ENCODE results near the gene FOXP3.

The FOXP3 gene

DNA sequence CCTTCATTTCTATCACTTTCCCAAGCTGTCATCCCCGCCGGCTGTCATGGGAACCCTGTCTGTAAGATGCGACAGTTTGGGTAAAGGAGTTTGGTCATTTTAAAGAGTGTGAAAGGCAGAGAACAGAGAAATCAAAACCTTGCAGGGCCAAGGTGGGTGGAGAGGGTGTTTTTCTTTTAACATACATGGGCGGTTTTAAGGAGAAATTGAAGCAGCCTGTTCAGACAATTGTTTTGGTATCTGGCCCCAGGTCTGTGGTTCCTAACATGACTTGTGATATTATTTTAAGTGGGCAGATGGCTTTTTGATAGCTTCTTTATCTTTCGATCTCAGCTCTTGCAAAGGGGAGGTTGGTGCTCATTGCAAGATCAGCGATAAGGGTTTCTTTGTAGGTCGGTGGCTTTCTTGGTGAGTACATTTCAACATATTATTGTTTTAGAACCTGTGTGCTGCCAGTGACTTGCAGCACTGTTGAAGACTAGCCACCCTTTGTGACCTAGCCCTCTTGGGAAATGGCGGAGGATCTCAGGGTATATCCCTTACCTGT, 8.7 kb upstream of the FOXP3 start:
- DNase-seq, result no peak

DNA sequence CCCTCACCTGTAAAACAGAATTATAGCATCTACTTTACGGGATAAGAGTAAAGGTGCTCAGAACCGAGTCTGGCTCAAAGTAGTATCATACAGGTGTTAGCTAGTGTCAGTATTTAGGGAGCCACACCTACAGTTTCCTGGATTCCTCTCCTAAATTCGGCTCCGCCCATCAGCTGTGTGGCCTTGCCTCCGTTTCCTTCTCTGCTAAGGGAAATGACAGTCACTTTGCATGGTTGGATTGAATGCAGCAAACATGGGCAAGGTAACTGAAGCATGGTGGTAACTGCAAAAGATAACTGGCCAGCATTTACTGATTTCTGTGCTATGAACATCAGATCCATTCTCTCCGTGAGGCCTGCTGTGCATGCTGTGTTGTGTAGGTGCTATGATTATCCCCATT, 7.9 kb upstream of the FOXP3 start:
- no peak for DNase-seq

DNA sequence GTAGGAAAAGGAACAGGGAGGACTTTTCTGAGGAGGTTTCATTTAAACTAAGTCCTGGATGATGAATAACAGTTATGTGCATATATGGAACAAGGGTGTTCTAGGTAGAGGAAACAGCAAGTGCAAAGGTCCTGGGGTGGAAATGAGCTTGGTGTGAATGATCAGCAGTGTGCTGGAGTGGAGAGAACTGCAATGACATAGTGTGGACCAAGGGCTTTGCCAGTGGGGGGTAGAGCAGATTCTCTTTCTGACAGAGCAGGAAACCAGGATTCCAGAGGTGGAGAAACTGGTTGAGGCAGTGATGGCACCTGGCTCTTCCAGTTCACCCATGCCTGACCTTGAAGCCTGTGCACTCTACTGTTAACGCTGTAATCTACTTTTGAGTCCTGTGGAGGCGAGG, 6.8 kb upstream of the FOXP3 start:
- DNase-seq, result no peak

DNA sequence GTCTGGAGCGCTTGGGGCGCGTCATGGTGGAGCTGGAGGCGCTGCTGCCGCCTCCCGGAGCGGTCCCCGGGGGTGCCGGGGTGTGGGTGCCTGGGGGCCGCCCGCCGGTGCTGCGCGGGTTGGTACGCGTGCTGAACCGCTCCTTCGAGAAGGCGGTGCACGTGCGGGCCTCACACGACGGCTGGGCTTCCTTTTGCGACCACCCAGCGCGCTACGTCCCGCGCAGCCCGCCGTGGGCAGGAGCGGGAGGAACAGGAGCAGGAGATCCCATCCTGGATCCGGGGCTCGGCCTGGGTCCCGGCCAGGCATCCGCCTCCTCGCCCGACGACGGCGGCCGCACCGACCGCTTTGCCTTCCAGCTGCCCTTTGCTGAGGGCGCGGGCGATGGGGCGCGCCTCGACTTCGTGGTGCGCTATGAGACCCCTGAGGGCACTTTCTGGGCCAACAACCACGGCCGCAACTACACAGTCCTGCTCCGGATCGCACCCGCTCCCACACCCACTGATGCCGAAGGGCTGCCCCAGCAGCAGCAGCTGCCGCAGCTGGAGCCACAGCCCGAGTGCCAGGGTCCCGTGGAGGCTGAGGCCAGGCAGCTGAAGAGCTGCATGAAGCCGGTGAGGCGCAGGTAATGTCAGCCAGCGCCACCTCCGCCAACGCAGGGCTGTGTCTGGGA, 5.9 kb upstream of the FOXP3 start:
- no peak for DNase-seq

DNA sequence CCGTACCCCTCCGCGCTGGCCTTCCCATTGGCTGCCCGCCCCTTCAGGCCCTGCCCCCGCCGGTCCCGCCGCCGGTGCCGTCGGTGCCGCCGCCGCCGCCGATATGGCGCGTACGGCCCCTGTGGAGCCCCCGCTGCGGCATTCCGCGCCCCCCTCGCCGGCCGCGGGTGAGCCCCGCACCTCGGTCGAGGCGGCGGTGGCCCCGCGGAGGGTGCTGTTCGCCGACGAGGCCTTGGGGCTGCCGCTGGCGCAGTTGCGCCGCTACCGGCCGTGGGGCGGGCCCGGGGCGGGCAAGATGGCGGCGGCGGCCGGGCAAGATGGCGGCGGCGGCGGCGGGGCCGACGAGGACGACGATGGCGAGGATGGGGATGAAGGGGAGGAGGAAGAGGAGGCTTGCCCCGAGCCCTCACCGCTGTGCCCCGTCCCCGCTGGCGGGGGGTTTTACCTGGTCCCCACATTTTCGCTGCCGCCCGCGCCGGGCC, 5.3 kb upstream of the FOXP3 start, which contains the start of gene PPP1R3F:
Gene PPP1R3F (plus strand): TSS at position 27 of the 482 bp plus-strand sequence. CDS start 77 bp downstream, at position 104.
- DNase-seq, result peak; percentile 54

DNA sequence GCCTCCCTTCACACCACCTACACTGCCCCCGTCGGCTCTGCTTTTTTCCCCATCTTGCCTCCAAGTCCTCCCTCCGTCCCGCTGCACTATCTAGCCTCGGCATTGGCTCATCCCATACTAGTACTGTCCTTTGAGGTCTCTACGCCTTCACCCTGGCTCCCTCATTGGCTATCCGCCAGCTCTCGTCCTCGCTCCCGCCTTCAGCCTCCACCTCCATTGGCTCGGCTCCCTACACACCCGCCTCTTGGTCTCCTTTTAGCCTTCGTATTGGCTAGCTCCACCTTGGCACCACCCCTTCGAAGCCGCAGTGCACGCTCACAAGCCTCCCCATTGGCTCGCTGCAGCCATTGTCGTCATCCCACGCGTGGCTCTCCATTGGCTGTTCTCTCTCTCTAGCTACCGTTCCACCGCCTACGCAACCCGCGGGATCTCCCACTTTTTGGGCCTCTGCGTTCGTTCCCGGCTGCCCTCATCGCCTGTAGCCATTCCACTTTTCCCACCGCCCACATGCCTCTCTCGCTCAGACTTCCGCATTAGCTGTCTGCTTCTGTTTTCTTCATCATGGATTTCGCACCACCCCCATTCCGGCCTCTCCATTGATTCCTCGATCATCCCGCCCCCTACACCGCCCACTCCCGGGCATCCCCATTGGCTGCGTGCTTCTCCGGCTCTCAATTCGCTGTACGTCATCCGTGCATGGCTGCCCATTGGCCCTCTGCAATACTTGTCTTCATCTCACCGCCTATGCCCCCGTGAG, 4.7 kb upstream of the FOXP3 start:
- DNase-seq, result peak; percentile 98

DNA sequence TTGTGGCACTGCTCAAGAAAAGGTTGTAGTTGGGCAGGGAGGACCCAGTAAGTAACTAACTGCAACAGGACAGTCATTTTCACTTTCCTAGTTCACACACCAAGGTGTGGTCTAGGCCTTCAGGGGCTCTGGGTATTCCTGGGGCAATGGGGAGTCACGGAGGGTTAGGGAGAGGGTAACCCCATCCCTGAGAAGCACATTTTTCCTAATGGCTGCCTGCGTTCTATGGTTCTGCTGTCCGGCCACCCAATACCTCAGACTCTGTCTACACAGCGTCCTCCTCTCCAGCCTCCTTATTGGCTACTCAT, 4.1 kb upstream of the FOXP3 start:
- DNase-seq, result no peak

DNA sequence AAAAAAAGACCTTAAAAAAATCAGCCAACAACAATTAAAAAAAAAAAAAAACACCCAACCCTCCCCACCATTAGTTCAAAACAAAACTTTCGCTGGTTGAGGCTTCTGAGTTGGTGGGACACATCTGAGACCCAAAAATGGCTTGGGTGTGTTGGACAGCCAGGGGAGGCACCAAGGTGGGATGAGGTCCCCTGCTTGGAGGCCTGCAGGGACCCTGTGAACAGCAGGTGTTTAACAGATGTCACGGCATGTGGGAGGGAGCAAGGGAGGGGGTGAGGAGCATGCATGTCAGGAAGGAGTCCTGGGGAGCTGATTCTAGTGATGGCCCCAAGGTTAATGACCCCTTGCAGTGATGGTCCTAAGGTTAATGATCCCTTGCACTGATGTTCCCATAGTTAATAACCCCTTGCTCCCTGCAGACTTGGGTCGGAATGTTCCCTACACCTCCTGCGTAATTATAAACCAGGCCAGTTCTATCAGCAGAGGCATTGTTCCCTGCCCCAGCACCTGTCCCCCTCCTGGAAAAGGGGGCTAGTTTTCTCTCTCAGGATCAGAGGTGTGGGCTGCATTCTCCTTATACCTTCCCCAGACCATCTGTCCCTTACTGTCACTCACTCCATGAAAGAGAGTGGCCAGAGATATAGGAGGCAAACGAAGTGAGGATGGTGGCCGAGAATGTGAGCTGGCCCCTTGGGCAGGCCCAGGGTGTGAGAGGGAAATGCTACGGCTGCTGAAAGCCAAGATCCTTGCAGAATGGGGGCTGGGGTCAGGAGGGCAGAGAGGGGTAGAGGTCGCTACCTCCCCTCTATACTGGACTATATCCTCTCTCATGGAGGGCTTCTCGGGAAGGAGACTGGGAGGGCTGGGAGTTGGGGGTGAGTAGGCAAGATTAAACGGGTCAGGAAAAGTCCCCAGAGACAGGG, 2.3 kb upstream of the FOXP3 start:
- peak; percentile 26 for DNase-seq

DNA sequence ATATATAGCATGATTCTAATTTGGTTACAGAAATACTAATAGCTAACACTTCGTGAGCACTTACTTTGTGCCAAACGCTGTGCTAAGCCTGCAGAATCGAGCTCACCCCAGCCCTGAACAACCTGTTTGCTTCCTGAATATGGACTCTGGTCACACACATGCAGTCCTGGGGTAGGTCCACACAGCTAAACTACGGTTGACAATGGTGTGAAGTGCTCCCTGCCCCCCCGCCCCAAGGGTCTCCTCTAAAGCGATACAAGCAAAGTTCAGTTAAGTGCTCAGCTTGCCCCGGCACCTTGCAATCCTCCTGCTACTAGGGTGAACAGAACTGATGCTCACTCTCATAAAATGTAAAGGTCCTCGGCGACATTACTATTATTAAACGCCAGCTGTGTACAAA, 879 bp downstream of the FOXP3 start:
- no peak for DNase-seq

DNA sequence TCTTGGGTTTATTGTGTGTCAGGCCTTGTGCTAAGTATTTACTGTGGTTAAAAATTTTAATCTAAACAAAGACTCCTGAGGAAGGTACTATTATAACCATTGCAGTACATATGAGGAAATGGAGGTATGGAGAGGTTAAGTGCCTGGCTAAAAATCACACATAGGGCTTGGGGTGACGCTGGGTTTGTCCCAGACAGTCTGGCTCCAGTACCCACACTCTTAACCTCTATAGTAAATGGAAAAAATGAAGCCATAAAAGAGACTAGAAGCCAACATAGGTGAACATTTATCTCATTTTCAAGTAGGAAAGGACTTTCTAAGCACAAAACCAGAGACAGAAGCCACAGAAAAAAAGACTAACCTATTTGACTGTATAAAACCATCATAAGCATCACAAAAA, 1.9 kb downstream of the FOXP3 start:
- DNase-seq, result no peak

DNA sequence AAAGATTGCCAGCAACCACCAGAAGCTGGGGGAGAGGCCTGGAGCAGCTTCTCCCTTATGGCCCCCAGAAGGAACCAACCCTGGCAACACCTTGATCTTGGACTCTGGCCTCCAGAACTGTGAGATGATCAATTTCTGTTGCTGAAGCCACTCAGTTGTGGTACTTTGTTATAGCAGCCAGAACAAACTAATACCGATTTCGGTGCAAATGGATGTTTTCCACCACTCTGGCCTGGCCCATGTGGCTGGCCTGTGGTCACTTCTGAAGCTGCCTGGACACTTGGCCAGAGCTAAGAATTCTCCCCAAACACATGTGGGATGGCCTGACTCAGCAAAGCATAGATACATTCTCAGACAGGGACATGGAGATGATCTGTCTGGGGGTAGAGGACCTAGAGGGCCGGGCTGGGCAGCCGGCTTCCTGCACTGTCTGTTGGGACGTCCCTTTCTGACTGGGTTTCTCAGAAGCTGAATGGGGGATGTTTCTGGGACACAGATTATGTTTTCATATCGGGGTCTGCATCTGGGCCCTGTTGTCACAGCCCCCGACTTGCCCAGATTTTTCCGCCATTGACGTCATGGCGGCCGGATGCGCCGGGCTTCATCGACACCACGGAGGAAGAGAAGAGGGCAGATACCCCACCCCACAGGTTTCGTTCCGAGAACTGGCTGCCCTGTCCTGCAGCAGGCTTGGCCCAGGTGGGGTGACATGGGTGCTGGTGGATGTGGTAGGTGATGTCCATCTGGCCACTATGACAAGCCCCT, 4.1 kb downstream of the FOXP3 start:
- DNase-seq, result no peak

DNA sequence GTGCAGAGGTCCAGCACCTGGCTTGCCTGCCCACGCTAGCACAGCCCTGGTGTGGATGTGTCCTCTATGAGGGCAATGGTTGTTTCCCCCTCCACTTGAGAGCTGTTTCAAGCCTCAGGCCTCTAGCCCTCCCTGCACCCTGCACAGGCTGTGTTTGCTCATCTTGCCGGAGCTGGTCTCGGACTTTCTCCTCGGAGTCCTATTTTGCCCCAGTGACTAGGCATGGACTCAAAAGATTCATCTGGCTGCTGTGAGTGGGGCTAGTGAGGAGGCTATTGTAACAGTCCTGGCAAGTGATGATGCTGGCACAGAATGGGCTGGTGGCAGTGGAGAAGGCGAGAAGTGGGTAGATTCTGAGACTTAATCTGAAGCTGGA, 5.8 kb downstream of the FOXP3 start:
- DNase-seq, result no peak

DNA sequence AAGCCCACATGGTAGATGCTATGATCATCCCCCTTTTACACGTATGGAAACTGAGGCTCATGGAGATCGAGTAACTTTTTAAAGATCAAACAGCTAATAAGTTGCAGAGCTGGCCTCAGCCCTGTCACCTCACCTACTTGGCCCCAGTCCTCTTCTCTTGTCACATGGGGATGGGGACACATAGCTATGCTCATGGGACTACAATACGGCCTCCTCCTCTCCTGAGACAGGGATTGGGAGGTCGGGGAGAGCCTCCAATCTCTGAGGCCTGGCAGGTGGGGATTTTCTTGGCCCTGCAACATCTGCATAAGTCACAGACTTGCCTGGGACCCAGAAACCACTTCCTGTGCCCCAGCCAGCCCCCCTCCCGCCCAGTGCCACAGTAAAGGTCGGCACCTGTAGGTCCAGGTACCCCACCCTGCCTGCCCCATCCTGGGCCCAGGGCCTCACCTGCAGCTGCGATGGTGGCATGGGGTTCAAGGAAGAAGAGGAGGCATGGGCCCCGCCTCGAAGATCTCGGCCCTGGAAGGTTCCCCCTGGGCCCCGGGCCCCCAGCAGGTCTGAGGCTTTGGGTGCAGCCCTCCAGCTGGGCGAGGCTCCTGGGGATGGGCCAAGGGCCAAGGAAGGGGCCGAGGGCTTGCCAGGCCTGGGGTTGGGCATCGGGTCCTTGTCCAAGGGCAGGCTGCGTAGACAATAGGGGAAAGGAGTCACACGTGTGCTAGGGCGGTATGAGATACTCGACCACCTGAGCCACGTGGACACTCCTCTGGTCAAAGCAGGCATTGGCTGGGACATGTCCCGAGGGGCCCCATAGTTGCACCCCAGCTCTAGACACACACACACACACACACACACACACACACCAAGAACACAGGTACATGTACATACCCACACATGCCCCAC, 6.4 kb downstream of the FOXP3 start:
- DNase-seq, result no peak

DNA sequence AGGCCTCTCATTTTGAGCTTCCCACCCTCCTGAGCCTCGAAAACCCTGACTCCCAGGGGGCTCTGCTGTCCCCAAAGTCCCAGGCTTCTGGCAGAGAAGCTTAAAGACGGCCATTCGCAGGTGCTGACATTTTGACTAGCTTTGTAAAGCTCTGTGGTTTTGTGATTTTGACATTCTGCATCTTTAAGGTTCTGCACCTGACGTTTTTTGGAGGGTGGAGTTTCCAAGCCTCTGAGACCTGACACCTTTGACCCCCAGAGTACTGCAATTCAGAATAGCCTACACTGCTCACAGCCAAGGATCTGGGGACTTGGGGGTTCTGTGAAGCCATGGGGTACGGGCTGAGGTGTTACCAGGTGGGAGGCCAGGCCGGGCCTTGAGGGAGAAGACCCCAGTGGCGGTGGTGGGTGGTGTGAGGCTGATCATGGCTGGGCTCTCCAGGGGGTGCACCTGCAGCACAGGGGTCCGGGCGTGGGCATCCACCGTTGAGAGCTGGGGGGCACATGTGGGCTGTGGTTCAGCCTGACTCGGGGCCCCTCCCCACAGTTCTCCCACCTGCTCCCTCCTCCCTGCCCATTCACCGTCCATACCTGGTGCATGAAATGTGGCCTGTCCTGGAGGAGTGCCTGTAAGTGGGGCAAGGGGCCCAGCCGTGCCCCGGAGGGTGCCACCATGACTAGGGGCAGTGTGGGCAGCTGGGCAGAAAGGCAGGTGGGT, 7.3 kb downstream of the FOXP3 start:
- no peak for DNase-seq

DNA sequence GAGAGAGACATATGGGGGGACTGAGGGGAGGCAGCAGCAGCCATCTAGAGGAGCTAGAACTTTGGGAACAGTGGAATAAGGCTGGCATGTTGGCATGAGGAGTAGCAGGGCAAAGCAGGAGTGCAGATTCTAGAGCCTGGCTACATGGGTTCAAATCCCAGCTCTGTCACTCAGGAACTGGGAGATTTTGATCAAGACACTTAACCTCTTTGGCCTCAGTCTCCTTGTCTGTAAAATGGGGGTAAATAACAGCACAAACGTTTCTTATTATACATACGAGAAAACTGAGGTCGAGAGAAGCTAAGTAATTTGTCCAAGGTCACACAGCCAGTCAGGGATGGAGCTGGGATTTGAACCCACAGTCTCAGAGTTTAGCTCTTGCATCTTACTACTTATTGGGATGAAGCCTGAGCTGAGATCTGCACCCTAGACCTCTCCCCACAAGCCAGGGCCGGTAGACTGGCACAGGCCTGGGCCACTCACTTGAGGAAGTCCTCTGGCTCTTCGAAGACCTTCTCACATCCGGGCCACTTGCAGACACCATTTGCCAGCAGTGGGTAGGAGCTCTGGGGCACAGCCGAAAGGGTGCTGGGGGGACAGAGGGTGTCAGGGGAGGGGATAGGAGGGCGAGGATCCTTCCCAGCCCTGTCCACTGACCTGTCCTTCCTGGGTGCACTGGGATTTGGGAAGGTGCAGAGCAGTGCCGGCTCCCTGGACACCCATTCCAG, 8.1 kb downstream of the FOXP3 start:
- DNase-seq, result no peak

DNA sequence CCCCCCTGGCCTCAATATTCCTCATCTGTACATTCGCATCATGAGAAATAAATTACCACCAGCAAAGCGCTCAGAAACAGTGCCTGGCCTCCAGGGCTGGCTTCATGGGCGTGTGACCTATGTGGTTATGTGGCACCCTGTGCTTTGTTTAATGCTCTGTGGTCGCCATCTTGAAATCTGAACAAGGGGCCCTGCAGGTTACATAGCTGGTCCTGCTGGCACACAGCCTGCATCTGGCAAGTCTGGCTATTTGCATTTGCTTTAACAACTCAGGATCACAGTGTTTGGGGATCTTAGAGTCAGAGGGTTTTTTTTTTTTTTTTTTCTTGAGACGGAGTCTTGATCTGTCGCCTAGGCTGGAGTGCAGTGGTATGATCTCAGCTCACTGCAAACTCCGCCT, 9.9 kb downstream of the FOXP3 start:
- no peak for DNase-seq

DNA sequence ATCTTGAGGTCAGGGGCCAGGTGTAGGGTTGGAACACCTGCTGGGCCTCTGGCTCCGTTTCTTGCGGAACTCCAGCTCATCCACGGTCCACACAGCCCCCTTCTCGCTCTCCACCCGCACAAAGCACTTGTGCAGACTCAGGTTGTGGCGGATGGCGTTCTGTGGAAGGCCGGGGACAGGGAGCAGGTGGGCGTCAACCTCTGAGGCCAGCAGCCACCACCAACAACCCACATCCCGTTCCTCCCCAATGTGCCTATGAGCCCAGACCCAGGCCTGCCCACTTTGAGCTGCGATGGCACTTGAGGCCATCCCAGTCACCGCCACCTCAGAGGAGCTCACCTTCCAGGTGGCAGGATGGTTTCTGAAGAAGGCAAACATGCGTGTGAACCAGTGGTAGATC, 13.2 kb downstream of the FOXP3 start:
- no peak for DNase-seq

DNA sequence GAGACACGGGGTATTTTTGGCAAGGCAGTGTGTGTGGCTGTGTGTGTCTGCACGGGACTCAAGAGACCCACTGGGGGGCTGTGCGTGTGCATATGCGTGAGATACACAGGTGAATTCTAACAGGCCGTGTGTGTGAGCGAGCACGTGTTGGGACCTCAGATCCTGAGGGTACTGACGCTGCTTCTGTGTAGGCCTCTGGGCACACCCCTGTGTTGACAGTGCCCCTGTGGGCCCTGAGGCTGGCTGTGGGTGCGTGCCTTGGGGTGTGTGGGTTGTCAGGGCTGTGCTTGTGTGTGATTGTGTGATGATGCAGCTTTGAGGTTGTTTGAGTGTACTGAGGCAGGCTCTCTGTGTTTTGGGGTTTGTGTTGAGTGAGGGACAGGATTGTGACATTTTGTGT, 13.9 kb downstream of the FOXP3 start:
- no peak for DNase-seq

DNA sequence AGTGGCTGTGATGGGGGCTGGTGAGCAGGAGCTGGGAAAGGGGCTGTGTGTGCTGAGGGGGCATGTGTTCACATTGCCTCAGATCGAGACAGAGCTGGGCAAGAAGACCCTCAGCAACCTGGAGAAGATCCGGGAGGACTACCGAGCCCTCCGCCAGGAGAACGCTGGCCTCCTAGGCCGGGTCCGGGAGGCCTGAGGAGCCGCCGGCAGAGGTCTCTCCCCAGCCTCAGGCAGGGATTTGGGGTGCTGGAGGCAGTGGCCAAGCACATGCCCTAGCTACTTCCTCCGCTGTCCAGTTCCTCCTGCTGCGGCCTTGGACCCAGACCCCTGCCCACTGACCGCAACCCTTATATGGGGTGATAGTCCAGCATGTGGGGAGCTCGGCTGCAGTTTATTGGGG, 14.4 kb downstream of the FOXP3 start:
- DNase-seq, result no peak

DNA sequence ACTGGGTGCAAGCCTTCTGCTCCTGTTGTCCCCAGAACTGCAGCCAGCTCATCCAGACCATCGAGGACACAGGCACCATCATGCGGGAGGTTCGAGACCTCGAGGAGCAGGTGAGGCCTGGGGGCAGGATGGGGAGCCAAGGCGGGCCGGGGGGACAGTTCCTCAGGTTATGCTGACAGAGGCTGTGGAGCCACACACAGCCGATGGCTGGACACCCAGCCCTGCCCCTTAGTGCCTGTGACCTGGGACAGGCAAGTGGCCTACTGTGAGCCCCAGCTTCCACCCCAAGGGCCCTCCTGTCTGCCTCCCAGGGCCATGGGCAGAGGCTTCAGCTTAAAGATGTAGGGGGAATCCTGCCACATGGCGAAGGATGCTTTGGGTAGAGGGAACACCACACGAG, 14.9 kb downstream of the FOXP3 start:
- no peak for DNase-seq

All from NCI-H146 (cell line).